Lower lobe of right lung (tissue), 2 donors: Measurements from ENCODE around the gene FBXL13. TPM values are rescaled to one million over a fixed set of nuclear protein-coding genes. Genes with fewer than 3 reads are reported as not detected.

Experiments used
- ATAC-seq, 2 donors: fragments of 200-7000 bp; cut with Tn5 transposase; one replicate each; pipeline ENCODE4 v1.9.1; 2020 to 2022; ENCODE audit warnings: mild to moderate bottlenecking in 2 of 2, moderate library complexity in 2 of 2
- DNase-seq: peaks from one replicate; pipeline ENCODE4 v3.0.0-alpha.2; 2020
- H3K27ac ChIP-seq: fragments of 200-600 bp; one replicate; pipeline ENCODE4 v1.8.0; 2022
- H3K27me3 ChIP-seq: fragments of 200-600 bp; one replicate; pipeline ENCODE4 v1.8.0; 2022; ENCODE audit warnings: low read depth
- H3K36me3 ChIP-seq: fragments of 200-600 bp; one replicate; pipeline ENCODE4 v1.8.0; 2022; ENCODE audit warnings: mild to moderate bottlenecking
- H3K4me1 ChIP-seq: fragments of 200-600 bp; one replicate; pipeline ENCODE4 v1.8.0; 2022
- H3K4me3 ChIP-seq: fragments of 200-600 bp; one replicate; pipeline ENCODE4 v1.8.0; 2022; ENCODE audit warnings: mild to moderate bottlenecking
- H3K9me3 ChIP-seq: fragments of 200-600 bp; one replicate; pipeline ENCODE4 v1.8.0; 2022
- intact Hi-C: fragments of 100-400 bp; cut with DNase I; formaldehyde crosslinking; loops from one replicate; pipeline ENCODE4 v1.11.0; 2022
- total RNA-seq: library from RNA; stranded (reverse); fragmentation: NEBNext Ultra II Directional; extraction: Animal tissue kit (Norgen Biotek cat#: 25700); gene quantifications from one replicate; pipeline ENCODE4 v1.2.1, GENCODE V29; 2021
- TF ChIP-seq, protein P1 (sequence below): fragments of 200-600 bp; IDR thresholded peaks from one replicate; pipeline ENCODE4 v1.8.0; 2022; ENCODE audit warnings: antibody characterized with exemption, mild to moderate bottlenecking
- donor health status: DM: no; HTN: yes; CAD: no; lungs with severe emphysema.

FBXL13 gene
- total RNA-seq, 1 donor from 2014 or later, result 3.4 TPM

- intact Hi-C loops, result no loop called here
- no peaks in the 10 kb centered on the region for H3K9me3 ChIP-seq
- no peak for ATAC-seq
- TF ChIP-seq, protein P1, sequence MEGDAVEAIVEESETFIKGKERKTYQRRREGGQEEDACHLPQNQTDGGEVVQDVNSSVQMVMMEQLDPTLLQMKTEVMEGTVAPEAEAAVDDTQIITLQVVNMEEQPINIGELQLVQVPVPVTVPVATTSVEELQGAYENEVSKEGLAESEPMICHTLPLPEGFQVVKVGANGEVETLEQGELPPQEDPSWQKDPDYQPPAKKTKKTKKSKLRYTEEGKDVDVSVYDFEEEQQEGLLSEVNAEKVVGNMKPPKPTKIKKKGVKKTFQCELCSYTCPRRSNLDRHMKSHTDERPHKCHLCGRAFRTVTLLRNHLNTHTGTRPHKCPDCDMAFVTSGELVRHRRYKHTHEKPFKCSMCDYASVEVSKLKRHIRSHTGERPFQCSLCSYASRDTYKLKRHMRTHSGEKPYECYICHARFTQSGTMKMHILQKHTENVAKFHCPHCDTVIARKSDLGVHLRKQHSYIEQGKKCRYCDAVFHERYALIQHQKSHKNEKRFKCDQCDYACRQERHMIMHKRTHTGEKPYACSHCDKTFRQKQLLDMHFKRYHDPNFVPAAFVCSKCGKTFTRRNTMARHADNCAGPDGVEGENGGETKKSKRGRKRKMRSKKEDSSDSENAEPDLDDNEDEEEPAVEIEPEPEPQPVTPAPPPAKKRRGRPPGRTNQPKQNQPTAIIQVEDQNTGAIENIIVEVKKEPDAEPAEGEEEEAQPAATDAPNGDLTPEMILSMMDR, result no peak
- no peaks in the 10 kb centered on the region for H3K4me1 ChIP-seq
- H3K27ac ChIP-seq, result no peak overlapping the region
- H3K36me3 ChIP-seq, result peaks cover 11% of the 10 kb centered on the region
- DNase-seq, result no peak
- H3K27me3 ChIP-seq, result no peaks in the 10 kb centered on the region
- H3K4me3 ChIP-seq, result no peak overlapping the region
Measured at GRCh38 chr7:102821994-102822747, 252.4 kb downstream of the FBXL13 start.

GRCh38 chr7:102819151-102819550, 255.4 kb downstream of the FBXL13 start:
- H3K4me3 ChIP-seq, result no peak overlapping the region

DNA sequence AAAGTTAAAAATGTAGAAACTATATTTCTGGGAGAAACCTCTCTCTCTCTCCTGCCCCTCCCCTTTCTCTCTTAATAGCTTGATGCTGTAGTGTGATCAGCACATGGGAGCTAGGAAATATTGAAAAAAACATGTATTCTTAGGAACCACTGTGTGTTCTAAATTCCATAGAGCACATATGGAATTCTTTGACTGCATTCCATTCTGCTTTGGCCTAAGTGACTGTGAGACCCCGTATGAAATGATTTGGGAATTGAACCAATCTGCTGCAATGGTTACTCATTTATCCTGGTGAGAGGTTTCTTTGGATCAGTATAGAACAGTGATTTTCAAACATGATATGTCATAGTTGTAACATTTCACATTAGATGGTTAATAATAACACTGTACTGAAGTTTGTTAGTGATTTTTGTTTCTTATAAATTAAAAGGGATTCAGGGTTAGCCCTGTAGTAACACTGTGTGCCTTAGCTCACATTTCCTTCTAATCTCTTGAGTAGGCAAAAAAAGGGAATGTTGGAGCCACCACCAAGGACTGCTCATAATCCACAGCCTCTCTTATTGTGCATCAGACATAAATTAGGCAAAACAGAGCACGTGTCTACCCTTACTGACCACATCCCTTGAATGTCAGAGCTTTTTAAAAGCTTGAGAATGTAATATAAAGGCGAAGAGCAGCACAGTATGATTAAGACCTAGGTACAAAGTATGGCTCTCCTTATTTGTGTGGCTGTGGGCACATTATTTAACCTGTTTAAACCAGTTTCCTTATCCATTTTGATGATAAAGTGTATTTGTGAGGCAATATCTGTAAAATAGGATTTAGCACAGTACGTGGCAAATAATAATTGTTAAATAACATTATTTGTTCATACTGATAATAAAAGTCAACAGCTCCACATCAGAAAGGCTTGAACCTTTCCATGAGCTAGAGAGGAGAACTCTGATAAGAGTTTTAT, 256.7 kb downstream of the FBXL13 start:
- H3K36me3 ChIP-seq, result peaks cover 11% of the 10 kb centered on the region
- ATAC-seq, result no peak
- TF ChIP-seq, protein P1, result no peak
- H3K27me3 ChIP-seq, result no peaks in the 10 kb centered on the region
- no peak overlapping the region for H3K27ac ChIP-seq
- no peak for DNase-seq
- no peaks in the 10 kb centered on the region for H3K4me1 ChIP-seq
- no peak overlapping the region for H3K4me3 ChIP-seq
- intact Hi-C loops, result no loop called here
- H3K9me3 ChIP-seq, result no peaks in the 10 kb centered on the region

More at GRCh38 chr7:102819151-102819550, 255.4 kb downstream of the FBXL13 start:
- TF ChIP-seq, protein P1, result no peak
- H3K27ac ChIP-seq, result no peak overlapping the region
- DNase-seq (no peak), ATAC-seq (no peak)
- H3K9me3 ChIP-seq, result no peaks in the 10 kb centered on the region
- no peaks in the 10 kb centered on the region for H3K27me3 ChIP-seq
- no peaks in the 10 kb centered on the region for H3K4me1 ChIP-seq
- peaks cover 11% of the 10 kb centered on the region for H3K36me3 ChIP-seq
- intact Hi-C loops, result no loop called here

DNA sequence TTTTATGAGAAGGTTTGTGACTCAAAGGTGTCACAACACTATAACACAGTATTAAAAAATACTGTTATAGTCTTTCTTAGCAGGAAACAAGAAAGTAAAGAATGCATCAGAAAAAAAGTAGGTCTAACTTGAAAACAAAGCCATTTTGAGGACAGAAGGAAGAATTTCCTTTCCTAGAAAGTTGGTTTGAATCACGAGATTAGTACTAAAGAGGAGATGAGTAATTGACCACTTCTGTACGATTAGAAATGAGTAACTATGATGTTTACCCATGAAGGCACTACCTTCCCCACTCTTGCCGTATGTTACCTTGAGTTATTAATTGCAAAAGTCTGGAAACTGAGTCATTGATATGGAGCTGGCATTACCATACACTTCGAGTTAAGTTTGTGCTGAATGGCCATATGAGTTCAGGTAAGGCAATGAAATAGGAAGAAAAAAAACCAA, 260.5 kb downstream of the FBXL13 start:
- TF ChIP-seq, protein P1, result no peak
- H3K4me3 ChIP-seq, result no peak overlapping the region
- peaks cover 6% of the 10 kb centered on the region for H3K4me1 ChIP-seq
- no peaks in the 10 kb centered on the region for H3K27me3 ChIP-seq
- intact Hi-C loops, result no loop called here
- no peaks in the 10 kb centered on the region for H3K9me3 ChIP-seq
- ATAC-seq, result no peak
- H3K36me3 ChIP-seq, result peaks cover 5% of the 10 kb centered on the region
- no peak overlapping the region for H3K27ac ChIP-seq
- DNase-seq, result no peak

DNA sequence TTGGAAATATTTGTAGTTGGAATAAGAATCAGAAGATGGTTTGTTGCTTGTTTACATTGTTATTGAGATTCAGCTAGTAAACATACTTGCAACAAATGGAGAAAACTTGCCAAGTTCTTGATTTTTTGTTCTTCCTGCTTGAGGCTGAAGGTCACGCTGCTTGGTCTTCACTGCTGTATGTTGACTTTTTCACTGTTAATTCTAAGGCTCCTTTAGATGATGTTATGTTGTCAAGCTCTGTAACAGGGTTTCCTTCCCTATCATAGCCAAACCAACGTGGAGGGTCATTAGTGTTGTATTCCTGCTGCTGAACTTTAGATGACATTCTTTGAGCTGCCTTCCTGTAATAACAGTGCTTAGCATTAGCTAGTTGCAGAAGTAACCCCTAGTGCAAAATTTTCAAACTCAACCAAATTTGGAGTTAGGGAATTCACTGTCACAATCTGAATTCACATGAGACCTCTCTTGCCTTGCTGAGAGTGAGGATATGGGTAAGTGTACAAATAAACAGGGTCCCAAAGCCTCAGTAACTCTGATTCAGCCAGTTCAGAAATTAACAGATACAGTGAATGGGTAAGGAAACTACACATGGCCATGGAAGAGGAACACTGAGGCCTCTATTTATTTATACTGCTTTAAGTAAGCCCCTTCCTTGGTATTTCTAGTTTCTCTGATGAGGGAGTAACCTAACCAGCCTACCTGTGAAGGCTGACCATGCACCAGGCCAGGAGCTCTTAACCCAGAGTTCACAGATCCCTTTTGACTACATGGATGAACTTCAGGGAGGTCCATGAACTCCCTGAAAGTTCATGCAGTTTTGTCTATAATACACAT, 261.2 kb downstream of the FBXL13 start:
- H3K4me3 ChIP-seq, result no peak overlapping the region
- peaks cover 5% of the 10 kb centered on the region for H3K36me3 ChIP-seq
- intact Hi-C loops, result no loop called here
- no peaks in the 10 kb centered on the region for H3K27me3 ChIP-seq
- ATAC-seq (no peak), DNase-seq (no peak)
- H3K27ac ChIP-seq, result no peak overlapping the region
- TF ChIP-seq, protein P1, result no peak
- peaks cover 6% of the 10 kb centered on the region for H3K4me1 ChIP-seq
- H3K9me3 ChIP-seq, result no peaks in the 10 kb centered on the region
